Measurements from ENCODE around the gene EXOSC5.

DNA sequence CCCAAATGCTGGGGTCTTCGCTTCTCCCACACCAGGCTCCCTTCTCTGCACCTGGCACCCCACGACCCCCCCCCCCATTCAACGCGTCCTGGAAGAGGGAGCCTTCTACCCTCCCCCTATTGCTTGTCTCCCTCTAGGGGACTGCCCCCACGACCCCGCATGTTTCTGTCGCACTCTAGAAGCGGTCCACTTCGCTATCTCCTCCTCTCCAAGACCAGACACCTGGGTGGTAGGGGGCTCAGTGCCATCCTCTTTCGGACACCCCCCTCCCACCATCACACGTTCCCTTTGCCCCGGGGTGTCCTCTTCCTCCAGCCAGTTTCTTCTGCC, 44.9 kb downstream of the EXOSC5 start:
- TF ChIP-seq, protein P1, sequence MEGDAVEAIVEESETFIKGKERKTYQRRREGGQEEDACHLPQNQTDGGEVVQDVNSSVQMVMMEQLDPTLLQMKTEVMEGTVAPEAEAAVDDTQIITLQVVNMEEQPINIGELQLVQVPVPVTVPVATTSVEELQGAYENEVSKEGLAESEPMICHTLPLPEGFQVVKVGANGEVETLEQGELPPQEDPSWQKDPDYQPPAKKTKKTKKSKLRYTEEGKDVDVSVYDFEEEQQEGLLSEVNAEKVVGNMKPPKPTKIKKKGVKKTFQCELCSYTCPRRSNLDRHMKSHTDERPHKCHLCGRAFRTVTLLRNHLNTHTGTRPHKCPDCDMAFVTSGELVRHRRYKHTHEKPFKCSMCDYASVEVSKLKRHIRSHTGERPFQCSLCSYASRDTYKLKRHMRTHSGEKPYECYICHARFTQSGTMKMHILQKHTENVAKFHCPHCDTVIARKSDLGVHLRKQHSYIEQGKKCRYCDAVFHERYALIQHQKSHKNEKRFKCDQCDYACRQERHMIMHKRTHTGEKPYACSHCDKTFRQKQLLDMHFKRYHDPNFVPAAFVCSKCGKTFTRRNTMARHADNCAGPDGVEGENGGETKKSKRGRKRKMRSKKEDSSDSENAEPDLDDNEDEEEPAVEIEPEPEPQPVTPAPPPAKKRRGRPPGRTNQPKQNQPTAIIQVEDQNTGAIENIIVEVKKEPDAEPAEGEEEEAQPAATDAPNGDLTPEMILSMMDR (IDR thresholded peaks at IDR 0.05; ENCODE audit: poor library complexity), result no peak
- peak; percentile 15 for TF ChIP-seq EZH2 (IDR thresholded peaks at IDR 0.05; ENCODE audit: borderline replicate concordance)
